ENCODE data around the gene ACTRT2. TPM values are rescaled to one million over a fixed set of nuclear protein-coding genes. Genes with fewer than 3 reads are reported as not detected.

The ACTRT2 gene
- total and polyA plus RNA-seq, 2 donors: not detected

GRCh38 chr1:3061981-3062615 is 40.8 kb downstream of the ACTRT2 start:
- Histone ChIP-seq H3K4me3 (ENCODE audit: low read length in 2 of 2) (no peak overlapping the region), H3K4me1 (ENCODE audit: control insufficient read depth in 2 of 2, insufficient read depth in 2 of 2, low read length in 2 of 2) (no peaks in the 10 kb centered on the region), H3K9me3 (ENCODE audit: control insufficient read depth in 2 of 2, insufficient read depth in 1 of 2, low read length in 1 of 2) (no peaks in the 10 kb centered on the region), H3K36me3 (ENCODE audit: control insufficient read depth in 2 of 2, insufficient read depth in 2 of 2, low read length in 1 of 2) (no peaks in the 10 kb centered on the region), H3K27ac (ENCODE audit: low read depth in 1 of 2, low read length in 1 of 2) (no peak overlapping the region), H3K27me3 (ENCODE audit: control insufficient read depth in 2 of 2, insufficient read depth in 1 of 2, low read length in 1 of 2) (peaks cover 16 to 82% of the 10 kb centered on the region in 2 donors)
- no peak for DNase-seq (ENCODE audit: low read depth in 6 of 9, low spot score in 9 of 9)
- WGBS: 91% methylated on average over 21 of the region's 21 CpGs

GRCh38 chr1:3062616-3063378 is 41.5 kb downstream of the ACTRT2 start:
- no peaks in the 10 kb centered on the region for H3K4me1 ChIP-seq (ENCODE audit: control insufficient read depth in 2 of 2, insufficient read depth in 2 of 2, low read length in 2 of 2)
- peaks cover 0 to 2% of the 10 kb centered on the region in 2 donors for H3K9me3 ChIP-seq (ENCODE audit: control insufficient read depth in 2 of 2, insufficient read depth in 1 of 2, low read length in 1 of 2)
- 94% methylated on average over 50 of the region's 50 CpGs for WGBS
- no peak overlapping the region for H3K4me3 ChIP-seq (ENCODE audit: low read length in 2 of 2)
- no peak for DNase-seq (ENCODE audit: low read depth in 6 of 9, low spot score in 9 of 9)
- no peak overlapping the region for H3K27ac ChIP-seq (ENCODE audit: low read depth in 1 of 2, low read length in 1 of 2)
- peaks cover 23 to 87% of the 10 kb centered on the region in 2 donors for H3K27me3 ChIP-seq (ENCODE audit: control insufficient read depth in 2 of 2, insufficient read depth in 1 of 2, low read length in 1 of 2)
- H3K36me3 ChIP-seq (ENCODE audit: control insufficient read depth in 2 of 2, insufficient read depth in 2 of 2, low read length in 1 of 2): no peaks in the 10 kb centered on the region

GRCh38 chr1:3063379-3064295 is 42.4 kb downstream of the ACTRT2 start:
- no peak for DNase-seq (ENCODE audit: low read depth in 6 of 9, low spot score in 9 of 9)
- no peaks in the 10 kb centered on the region for H3K4me1 ChIP-seq (ENCODE audit: control insufficient read depth in 2 of 2, insufficient read depth in 2 of 2, low read length in 2 of 2)
- H3K27me3 ChIP-seq (ENCODE audit: control insufficient read depth in 2 of 2, insufficient read depth in 1 of 2, low read length in 1 of 2): peaks cover 32 to 86% of the 10 kb centered on the region in 2 donors
- H3K9me3 ChIP-seq (ENCODE audit: control insufficient read depth in 2 of 2, insufficient read depth in 1 of 2, low read length in 1 of 2): peaks cover 0 to 2% of the 10 kb centered on the region in 2 donors
- no peaks in the 10 kb centered on the region for H3K36me3 ChIP-seq (ENCODE audit: control insufficient read depth in 2 of 2, insufficient read depth in 2 of 2, low read length in 1 of 2)
- H3K4me3 ChIP-seq (ENCODE audit: low read length in 2 of 2): no peak overlapping the region
- WGBS: 93% methylated on average over 91 of the region's 91 CpGs
- H3K27ac ChIP-seq (ENCODE audit: low read depth in 1 of 2, low read length in 1 of 2): no peak overlapping the region

- Histone ChIP-seq H3K36me3 (ENCODE audit: control insufficient read depth in 2 of 2, insufficient read depth in 2 of 2, low read length in 1 of 2) (no peaks in the 10 kb centered on the region), H3K27me3 (ENCODE audit: control insufficient read depth in 2 of 2, insufficient read depth in 1 of 2, low read length in 1 of 2) (peaks cover 37 to 90% of the 10 kb centered on the region in 2 donors), H3K4me1 (ENCODE audit: control insufficient read depth in 2 of 2, insufficient read depth in 2 of 2, low read length in 2 of 2) (no peaks in the 10 kb centered on the region), H3K9me3 (ENCODE audit: control insufficient read depth in 2 of 2, insufficient read depth in 1 of 2, low read length in 1 of 2) (peaks cover 0 to 2% of the 10 kb centered on the region in 2 donors), H3K4me3 (ENCODE audit: low read length in 2 of 2) (no peak overlapping the region), H3K27ac (ENCODE audit: low read depth in 1 of 2, low read length in 1 of 2) (no peak overlapping the region)
- WGBS: 94% methylated on average over 17 of the region's 17 CpGs
- DNase-seq (ENCODE audit: low read depth in 6 of 9, low spot score in 9 of 9): no peak
Measured at GRCh38 chr1:3064296-3064850, 43.1 kb downstream of the ACTRT2 start.

GRCh38 chr1:3064901-3065300 is 43.6 kb downstream of the ACTRT2 start:
- Histone ChIP-seq H3K4me1 (ENCODE audit: control insufficient read depth in 2 of 2, insufficient read depth in 2 of 2, low read length in 2 of 2) (peaks cover 0 to 2% of the 10 kb centered on the region in 2 donors), H3K9me3 (ENCODE audit: control insufficient read depth in 2 of 2, insufficient read depth in 1 of 2, low read length in 1 of 2) (peaks cover 0 to 2% of the 10 kb centered on the region in 2 donors), H3K36me3 (ENCODE audit: control insufficient read depth in 2 of 2, insufficient read depth in 2 of 2, low read length in 1 of 2) (no peaks in the 10 kb centered on the region), H3K4me3 (ENCODE audit: low read length in 2 of 2) (no peak overlapping the region), H3K27ac (ENCODE audit: low read depth in 1 of 2, low read length in 1 of 2) (no peak overlapping the region), H3K27me3 (ENCODE audit: control insufficient read depth in 2 of 2, insufficient read depth in 1 of 2, low read length in 1 of 2) (peaks cover 43 to 94% of the 10 kb centered on the region in 2 donors)
- 90% methylated on average over 9 of the region's 9 CpGs for WGBS
- DNase-seq (ENCODE audit: low read depth in 6 of 9, low spot score in 9 of 9): no peak

- H3K4me3 ChIP-seq (ENCODE audit: low read length in 2 of 2): no peak overlapping the region
Measured at GRCh38 chr1:3065396-3065795, 44.1 kb downstream of the ACTRT2 start.

GRCh38 chr1:3065797-3066196 is 44.5 kb downstream of the ACTRT2 start:
- WGBS: 91% methylated on average over 7 of the region's 7 CpGs
- peaks cover 0 to 2% of the 10 kb centered on the region in 2 donors for H3K9me3 ChIP-seq (ENCODE audit: control insufficient read depth in 2 of 2, insufficient read depth in 1 of 2, low read length in 1 of 2)
- H3K27me3 ChIP-seq (ENCODE audit: control insufficient read depth in 2 of 2, insufficient read depth in 1 of 2, low read length in 1 of 2): peaks cover 50 to 90% of the 10 kb centered on the region in 2 donors
- peaks cover 0 to 2% of the 10 kb centered on the region in 2 donors for H3K4me1 ChIP-seq (ENCODE audit: control insufficient read depth in 2 of 2, insufficient read depth in 2 of 2, low read length in 2 of 2)
- H3K27ac ChIP-seq (ENCODE audit: low read depth in 1 of 2, low read length in 1 of 2): no peak overlapping the region
- H3K36me3 ChIP-seq (ENCODE audit: control insufficient read depth in 2 of 2, insufficient read depth in 2 of 2, low read length in 1 of 2): no peaks in the 10 kb centered on the region
- H3K4me3 ChIP-seq (ENCODE audit: low read length in 2 of 2): no peak overlapping the region
- DNase-seq (ENCODE audit: low read depth in 6 of 9, low spot score in 9 of 9): no peak

More at GRCh38 chr1:3065396-3065795, 44.1 kb downstream of the ACTRT2 start:
- no peak for DNase-seq (ENCODE audit: low read depth in 6 of 9, low spot score in 9 of 9)
- peaks cover 0 to 2% of the 10 kb centered on the region in 2 donors for H3K4me1 ChIP-seq (ENCODE audit: control insufficient read depth in 2 of 2, insufficient read depth in 2 of 2, low read length in 2 of 2)
- H3K27me3 ChIP-seq (ENCODE audit: control insufficient read depth in 2 of 2, insufficient read depth in 1 of 2, low read length in 1 of 2): peaks cover 46 to 91% of the 10 kb centered on the region in 2 donors
- H3K36me3 ChIP-seq (ENCODE audit: control insufficient read depth in 2 of 2, insufficient read depth in 2 of 2, low read length in 1 of 2): no peaks in the 10 kb centered on the region
- WGBS: 93% methylated on average over 8 of the region's 8 CpGs
- H3K9me3 ChIP-seq (ENCODE audit: control insufficient read depth in 2 of 2, insufficient read depth in 1 of 2, low read length in 1 of 2): peaks cover 0 to 2% of the 10 kb centered on the region in 2 donors
- no peak overlapping the region for H3K27ac ChIP-seq (ENCODE audit: low read depth in 1 of 2, low read length in 1 of 2)

GRCh38 chr1:3066250-3066711 is 45.0 kb downstream of the ACTRT2 start:
- no peak for DNase-seq (ENCODE audit: low read depth in 6 of 9, low spot score in 9 of 9)
- H3K27me3 ChIP-seq (ENCODE audit: control insufficient read depth in 2 of 2, insufficient read depth in 1 of 2, low read length in 1 of 2): peaks cover 55 to 91% of the 10 kb centered on the region in 2 donors
- 82% methylated on average over 11 of the region's 11 CpGs for WGBS

More at GRCh38 chr1:3066250-3066711, 45.0 kb downstream of the ACTRT2 start:
- H3K4me3 ChIP-seq (ENCODE audit: low read length in 2 of 2): no peak overlapping the region
- peaks cover 0 to 2% of the 10 kb centered on the region in 2 donors for H3K4me1 ChIP-seq (ENCODE audit: control insufficient read depth in 2 of 2, insufficient read depth in 2 of 2, low read length in 2 of 2)
- peaks cover 0 to 2% of the 10 kb centered on the region in 2 donors for H3K9me3 ChIP-seq (ENCODE audit: control insufficient read depth in 2 of 2, insufficient read depth in 1 of 2, low read length in 1 of 2)
- no peak overlapping the region for H3K27ac ChIP-seq (ENCODE audit: low read depth in 1 of 2, low read length in 1 of 2)
- H3K36me3 ChIP-seq (ENCODE audit: control insufficient read depth in 2 of 2, insufficient read depth in 2 of 2, low read length in 1 of 2): no peaks in the 10 kb centered on the region
